GM20431 (cell line): ENCODE data around the gene FCHO1.
"Not testable (repeated sequence)": the region's sequence is repeated elsewhere in the genome, so short reads cannot be mapped to it uniquely, and the experiment has no call there.

Experiments used
- in situ Hi-C: fragments of 300-500 bp; cut with MseI, MboI; formaldehyde crosslinking; loops from one replicate; pipeline ENCODE4 v1.15.0; 2020; ENCODE audit warnings: low sequenced_read_pairs; ENCODE audit not compliant: unreplicated experiment

FCHO1 gene

GRCh38 chr19:17758515-17758914 is 7.2 kb downstream of the FCHO1 start:
- in situ Hi-C loops = no loop called here

- in situ Hi-C loops = no loop called here
Measured at GRCh38 chr19:17761148-17761547, 9.9 kb downstream of the FCHO1 start.

- in situ Hi-C loops = no loop called here
Measured at GRCh38 chr19:17762505-17763229, 11.4 kb downstream of the FCHO1 start.

- in situ Hi-C loops = no loop called here
Measured at GRCh38 chr19:17764348-17764747, 13.1 kb downstream of the FCHO1 start.

- in situ Hi-C loops = no loop called here
Measured at GRCh38 chr19:17765069-17765618, 13.9 kb downstream of the FCHO1 start.

- in situ Hi-C loops = no loop called here
Measured at GRCh38 chr19:17766543-17767131, 15.4 kb downstream of the FCHO1 start.

- in situ Hi-C loops = no loop called here
Measured at GRCh38 chr19:17767559-17767958, 16.3 kb downstream of the FCHO1 start.

GRCh38 chr19:17770613-17771012 is 19.3 kb downstream of the FCHO1 start:
- in situ Hi-C loops = loop anchor here (5.0 kb wide), 1 partner anchor 63 kb away; no protein-coding TSS in a partner anchor

GRCh38 chr19:17772172-17772571 is 20.9 kb downstream of the FCHO1 start:
- in situ Hi-C loops = loop anchor here (5.0 kb wide), 1 partner anchor 65 kb away; no protein-coding TSS in a partner anchor

- in situ Hi-C loops = no loop called here
Measured at GRCh38 chr19:17775245-17775927, 24.1 kb downstream of the FCHO1 start.

- in situ Hi-C loops = no loop called here
Measured at GRCh38 chr19:17775991-17776803, 24.9 kb downstream of the FCHO1 start.

- in situ Hi-C loops = not testable (repeated sequence)
Measured at GRCh38 chr19:17777840-17778239, 26.6 kb downstream of the FCHO1 start.

- in situ Hi-C loops = no loop called here
Measured at GRCh38 chr19:17778251-17778967, 27.1 kb downstream of the FCHO1 start.

GRCh38 chr19:17778968-17779929 is 28.0 kb downstream of the FCHO1 start:
- in situ Hi-C loops = no loop called here

- in situ Hi-C loops = no loop called here
Measured at GRCh38 chr19:17780781-17781180, 29.5 kb downstream of the FCHO1 start.

- in situ Hi-C loops = not testable (repeated sequence)
Measured at GRCh38 chr19:17783721-17784120, 32.4 kb downstream of the FCHO1 start.

- in situ Hi-C loops = no loop called here
Measured at GRCh38 chr19:17784201-17785008, 33.1 kb downstream of the FCHO1 start.
